Measurements from ENCODE around the gene PRDX6. TPM values are rescaled to one million over a fixed set of nuclear protein-coding genes. Genes with fewer than 3 reads are reported as not detected.

Gene PRDX6
- total and polyA plus RNA-seq, 2 of the 8 experiments (the other 6 are each of a cell fraction or from before 2014, with no cell fraction given): 348 to 677 TPM

- Histone ChIP-seq H3K4me3 (ENCODE audit: extremely low read depth in 1 of 4, insufficient read depth in 2 of 4, low read depth in 3 of 4, low read length in 4 of 4) (no peak overlapping the region), H2BK15ac (ENCODE audit: low read length) (no peak overlapping the region), H2BK20ac (ENCODE audit: low read length) (no peak overlapping the region), H2AFZ (ENCODE audit: low read length) (no peak overlapping the region), H2BK12ac (ENCODE audit: low read depth, low read length) (no peak overlapping the region), H3K79me2 (ENCODE audit: control insufficient read depth in 1 of 2, insufficient read depth in 2 of 2, low read length in 2 of 2) (no peaks in the 10 kb centered on the region), H2BK5ac (ENCODE audit: low read depth, low read length) (no peak overlapping the region), H4K8ac (ENCODE audit: extremely low read depth, insufficient read depth, low read length) (no peak overlapping the region), H3K9ac (replicated peaks in 1 of 4; ENCODE audit: extremely low read depth in 1 of 4, low read depth in 3 of 4, low read length in 3 of 4) (no peak overlapping the region), H4K20me1 (replicated peaks in 1 of 2; ENCODE audit: control insufficient read depth in 1 of 2, insufficient read depth in 2 of 2, low read length in 2 of 2) (no peaks in the 10 kb centered on the region), H3K14ac (ENCODE audit: insufficient read length) (no peak overlapping the region), H2AK5ac (ENCODE audit: low read depth, low read length) (no peak overlapping the region), H3K4ac (replicated peaks; ENCODE audit: insufficient read length, low read depth, low read length) (no peak overlapping the region), H3K4me2 (ENCODE audit: insufficient read depth in 1 of 2, low read depth in 2 of 2, low read length in 2 of 2) (no peak overlapping the region), H2BK120ac (replicated peaks; ENCODE audit: low read depth, low read length) (no peak overlapping the region), H4K91ac (replicated peaks; ENCODE audit: insufficient read length, low read length) (no peak overlapping the region), H3K56ac (replicated peaks; ENCODE audit: insufficient read length, low read depth, low read length) (no peak overlapping the region), H3K18ac (ENCODE audit: extremely low read depth, low read length) (no peak overlapping the region), H3K23me2 (ENCODE audit: low read depth, low read length) (no peaks in the 10 kb centered on the region), H4K5ac (ENCODE audit: insufficient read length, low read depth, low read length) (no peak overlapping the region), H3K9me3 (ENCODE audit: insufficient read depth in 2 of 2, low read depth in 1 of 2, low read length in 1 of 2) (no peaks in the 10 kb centered on the region), H3K27me3 (replicated peaks in 1 of 4; ENCODE audit: control insufficient read depth in 3 of 4, extremely low read depth in 1 of 4, insufficient read depth in 3 of 4, low read length in 3 of 4) (no peaks in the 10 kb centered on the region), H3K36me3 (ENCODE audit: control insufficient read depth in 2 of 4, insufficient read depth in 4 of 4, low read length in 3 of 4) (no peaks in the 10 kb centered on the region), H3K27ac (ENCODE audit: low read depth, low read length) (no peak overlapping the region), H3K23ac (ENCODE audit: insufficient read length) (no peak overlapping the region), H3K79me1 (ENCODE audit: low read depth, low read length) (no peaks in the 10 kb centered on the region), H3K4me1 (replicated peaks in 1 of 4; ENCODE audit: control insufficient read depth in 3 of 4, insufficient read depth in 4 of 4, low read length in 3 of 4) (peaks cover 0 to 3% (median 2%) of the 10 kb centered on the region in 4 experiments; a peak in 5 of 7 replicates)
- DNase-seq (ENCODE audit: low read depth in 1 of 2, low spot score in 2 of 2) (no peak), FAIRE-seq (no peak)
- TF ChIP-seq EP300 (IDR thresholded peaks at IDR 0.05; ENCODE audit: borderline replicate concordance in 1 of 2, low read depth in 2 of 2, low read length in 2 of 2) (no peak), RFX5 (IDR thresholded peaks at IDR 0.05; ENCODE audit: borderline replicate concordance, low read depth, low read length) (no peak), CHD1 (IDR thresholded peaks at IDR 0.05; ENCODE audit: low read depth, low read length) (no peak), FOSL1 (IDR thresholded peaks at IDR 0.05; ENCODE audit: insufficient read depth, low read depth, low read length) (no peak)
- ChIA-PET CTCF (ENCODE audit: partially characterized antibody) (interaction anchor here (0.7 to 2.7 kb wide), 4 partner anchors 9 to 1494 kb away, joined by 3 to 12 read pairs (median 4); no protein-coding TSS in a partner anchor), POLR2A (ENCODE audit: partially characterized antibody) (interaction anchor here (1.6 kb wide), 1 partner anchor 48 kb away, joined by 5 read pairs; no protein-coding TSS in a partner anchor)
Observed at GRCh38 chr1:173536223-173536622, 59.1 kb downstream of the PRDX6 start.

Other genes with a start within 250 kb of the PRDX6 start
- not detected in 2 replicates for gene SLC9C2, start 125.7 kb downstream of the PRDX6 start, total RNA-seq (2021; fragmentation: NEBNext Ultra II Directional; extraction: Animal tissue kit (Norgen Biotek cat#: 25700))
- not detected in 2 replicates for gene SLC9C2, start 125.7 kb downstream of the PRDX6 start, polyA plus RNA-seq (2011; rRNA removed)
- gene TEX50, start 158.0 kb downstream of the PRDX6 start, total RNA-seq (2021; fragmentation: NEBNext Ultra II Directional; extraction: Animal tissue kit (Norgen Biotek cat#: 25700)): not detected in 2 replicates
- gene TEX50, start 158.0 kb downstream of the PRDX6 start, polyA plus RNA-seq (2011; rRNA removed): not detected in 2 replicates
- gene ANKRD45, start 192.5 kb downstream of the PRDX6 start, total RNA-seq (2021; fragmentation: NEBNext Ultra II Directional; extraction: Animal tissue kit (Norgen Biotek cat#: 25700)): 2.3 and 2.8 TPM in 2 replicates
- 0.33 and 0.41 TPM in 2 replicates for gene ANKRD45, start 192.5 kb downstream of the PRDX6 start, polyA plus RNA-seq (2011; rRNA removed)
- 12.3 and 12.8 TPM in 2 replicates for gene KLHL20, start 237.6 kb downstream of the PRDX6 start, total RNA-seq (2021; fragmentation: NEBNext Ultra II Directional; extraction: Animal tissue kit (Norgen Biotek cat#: 25700))
- gene KLHL20, start 237.6 kb downstream of the PRDX6 start, polyA plus RNA-seq (2011; rRNA removed): 4.4 and 4.9 TPM in 2 replicates

Data from H1 (cell line).